ENCODE results near the gene PCSK1N. TPM values are rescaled to one million over a fixed set of nuclear protein-coding genes. Genes with fewer than 3 reads are reported as not detected.

The PCSK1N gene
- total RNA-seq, 4 donors from 2014 or later: 2.9 to 15.2 (median 7.7) TPM

GRCh38 chrX:48785186-48785539 is 50.2 kb downstream of the PCSK1N start:
- TF ChIP-seq POLR2A (IDR thresholded peaks at IDR 0.05; ENCODE audit: low read depth) (no peak), POLR2AphosphoS5 (IDR thresholded peaks at IDR 0.05) (no peak), EP300 (IDR thresholded peaks at IDR 0.05) (no peak)
- TF ChIP-seq, protein P1, sequence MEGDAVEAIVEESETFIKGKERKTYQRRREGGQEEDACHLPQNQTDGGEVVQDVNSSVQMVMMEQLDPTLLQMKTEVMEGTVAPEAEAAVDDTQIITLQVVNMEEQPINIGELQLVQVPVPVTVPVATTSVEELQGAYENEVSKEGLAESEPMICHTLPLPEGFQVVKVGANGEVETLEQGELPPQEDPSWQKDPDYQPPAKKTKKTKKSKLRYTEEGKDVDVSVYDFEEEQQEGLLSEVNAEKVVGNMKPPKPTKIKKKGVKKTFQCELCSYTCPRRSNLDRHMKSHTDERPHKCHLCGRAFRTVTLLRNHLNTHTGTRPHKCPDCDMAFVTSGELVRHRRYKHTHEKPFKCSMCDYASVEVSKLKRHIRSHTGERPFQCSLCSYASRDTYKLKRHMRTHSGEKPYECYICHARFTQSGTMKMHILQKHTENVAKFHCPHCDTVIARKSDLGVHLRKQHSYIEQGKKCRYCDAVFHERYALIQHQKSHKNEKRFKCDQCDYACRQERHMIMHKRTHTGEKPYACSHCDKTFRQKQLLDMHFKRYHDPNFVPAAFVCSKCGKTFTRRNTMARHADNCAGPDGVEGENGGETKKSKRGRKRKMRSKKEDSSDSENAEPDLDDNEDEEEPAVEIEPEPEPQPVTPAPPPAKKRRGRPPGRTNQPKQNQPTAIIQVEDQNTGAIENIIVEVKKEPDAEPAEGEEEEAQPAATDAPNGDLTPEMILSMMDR (IDR thresholded peaks at IDR 0.05): no peak
- WGBS: 88% methylated on average over 1 of the region's 1 CpG

GRCh38 chrX:48784726-48785125 is 50.7 kb downstream of the PCSK1N start:
- intact Hi-C loops (cut with DNase I): no loop called here
- Histone ChIP-seq H3K27me3 (peaks cover 0 to 16% (median 0%) of the 10 kb centered on the region in 4 donors), H3K4me3 (no peak overlapping the region), H3K27ac (replicated peaks in 1 of 4) (no peak overlapping the region), H3K36me3 (no peaks in the 10 kb centered on the region), H3K4me1 (no peaks in the 10 kb centered on the region), H3K9me3 (no peaks in the 10 kb centered on the region)
- no peak for DNase-seq (ENCODE audit: extremely low spot score)
- WGBS: 73% methylated on average over 3 of the region's 3 CpGs
- TF ChIP-seq POLR2AphosphoS5 (IDR thresholded peaks at IDR 0.05) (no peak), POLR2A (IDR thresholded peaks at IDR 0.05; ENCODE audit: low read depth) (no peak), EP300 (IDR thresholded peaks at IDR 0.05) (no peak)
- TF ChIP-seq, protein P1 (IDR thresholded peaks at IDR 0.05): no peak

More at GRCh38 chrX:48785186-48785539, 50.2 kb downstream of the PCSK1N start:
- Histone ChIP-seq H3K27me3 (peaks cover 0 to 16% (median 0%) of the 10 kb centered on the region in 4 donors), H3K27ac (replicated peaks in 1 of 4) (no peak overlapping the region), H3K4me1 (no peaks in the 10 kb centered on the region), H3K9me3 (no peaks in the 10 kb centered on the region), H3K36me3 (no peaks in the 10 kb centered on the region), H3K4me3 (no peak overlapping the region)
- intact Hi-C loops (cut with DNase I): no loop called here
- no peak for DNase-seq (ENCODE audit: extremely low spot score)

DNA sequence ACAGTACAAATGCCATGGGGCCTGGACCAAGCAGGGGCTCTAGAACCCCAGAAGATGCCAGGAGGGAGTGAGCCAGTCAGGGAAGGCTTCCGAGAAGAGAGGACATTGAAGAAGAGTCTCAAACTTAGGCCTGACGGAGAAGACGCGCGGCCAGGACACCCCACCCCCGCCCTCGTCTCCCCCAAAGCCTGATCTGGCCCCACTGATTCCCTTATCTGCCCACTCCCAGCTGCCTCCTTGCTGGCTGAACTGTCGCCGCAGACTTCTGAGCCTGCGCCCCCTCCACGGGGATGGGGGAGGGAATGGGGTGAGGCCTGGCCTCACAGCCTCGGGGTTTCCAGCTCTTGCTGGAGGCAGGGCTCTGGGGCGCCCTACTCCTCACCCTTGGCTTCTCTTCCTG is 52.6 kb downstream of the PCSK1N start:
- Histone ChIP-seq H3K4me1 (no peaks in the 10 kb centered on the region), H3K4me3 (no peak overlapping the region), H3K27me3 (peaks cover 0 to 15% (median 0%) of the 10 kb centered on the region in 4 donors), H3K27ac (replicated peaks in 1 of 4) (no peak overlapping the region), H3K36me3 (no peaks in the 10 kb centered on the region), H3K9me3 (no peaks in the 10 kb centered on the region)
- intact Hi-C loops (cut with DNase I): no loop called here
- no peak for DNase-seq (ENCODE audit: extremely low spot score)
- WGBS: 89% methylated on average over 8 of the region's 13 CpGs
- no peak for TF ChIP-seq POLR2A (IDR thresholded peaks at IDR 0.05; ENCODE audit: low read depth)
- no peak for TF ChIP-seq EP300 (IDR thresholded peaks at IDR 0.05)
- TF ChIP-seq POLR2AphosphoS5 (IDR thresholded peaks at IDR 0.05): no peak

DNA sequence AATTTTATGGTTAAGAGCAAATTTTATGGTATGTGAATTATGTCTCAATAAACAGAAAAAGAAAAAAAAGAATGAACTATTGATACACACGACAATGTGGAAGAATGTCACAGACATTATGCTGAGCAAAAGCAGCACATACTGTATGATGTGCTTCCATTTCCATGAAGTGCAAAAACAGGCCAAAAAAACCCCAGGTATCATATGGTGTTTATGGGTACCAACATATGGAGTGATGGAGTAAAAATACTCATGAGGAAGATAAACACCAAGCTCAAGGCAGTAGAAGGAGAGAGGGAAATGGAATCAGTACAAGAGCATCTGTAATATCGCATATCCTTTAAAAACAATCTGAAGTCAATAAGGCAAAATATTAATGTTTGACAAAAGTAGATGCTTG is 53.2 kb downstream of the PCSK1N start:
- no peaks in the 10 kb centered on the region for H3K9me3 ChIP-seq
- H3K27ac ChIP-seq (replicated peaks in 1 of 4): no peak overlapping the region
- no peak overlapping the region for H3K4me3 ChIP-seq
- H3K36me3 ChIP-seq: no peaks in the 10 kb centered on the region
- H3K4me1 ChIP-seq: no peaks in the 10 kb centered on the region
- intact Hi-C loops (cut with DNase I): no loop called here
- no peak for DNase-seq (ENCODE audit: extremely low spot score)
- WGBS: 63% methylated on average over 2 of the region's 2 CpGs
- peaks cover 0 to 9% (median 0%) of the 10 kb centered on the region in 4 donors for H3K27me3 ChIP-seq
- TF ChIP-seq EP300 (IDR thresholded peaks at IDR 0.05): no peak
- TF ChIP-seq, protein P1 (IDR thresholded peaks at IDR 0.05): no peak
- TF ChIP-seq POLR2AphosphoS5 (IDR thresholded peaks at IDR 0.05): no peak
- no peak for TF ChIP-seq POLR2A (IDR thresholded peaks at IDR 0.05; ENCODE audit: low read depth)

DNA sequence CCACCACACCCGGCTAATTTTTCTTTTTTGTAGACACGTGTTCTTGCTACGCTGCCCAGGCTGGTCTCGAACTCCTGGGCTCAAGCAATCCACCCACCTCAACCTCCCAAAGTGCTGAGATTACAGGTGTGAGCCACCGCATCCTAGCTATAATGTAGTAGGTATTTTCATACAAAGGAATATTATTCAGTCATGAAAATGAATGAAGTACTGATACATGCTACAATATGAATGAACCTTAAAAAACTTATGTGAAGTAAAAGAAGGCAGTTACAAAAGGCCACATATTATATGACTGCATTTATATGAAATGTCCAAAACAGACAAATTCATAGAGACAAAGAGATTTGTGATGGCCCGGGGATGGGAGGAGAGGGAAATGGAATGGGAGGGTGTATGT is 53.7 kb downstream of the PCSK1N start:
- 86% methylated on average over 6 of the region's 6 CpGs for WGBS
- peaks cover 0 to 6% (median 0%) of the 10 kb centered on the region in 4 donors for H3K27me3 ChIP-seq
- H3K4me3 ChIP-seq: no peak overlapping the region
- H3K9me3 ChIP-seq: no peaks in the 10 kb centered on the region
- H3K36me3 ChIP-seq: no peaks in the 10 kb centered on the region
- no peak overlapping the region for H3K27ac ChIP-seq (replicated peaks in 1 of 4)
- H3K4me1 ChIP-seq: no peaks in the 10 kb centered on the region
- no peak for TF ChIP-seq POLR2AphosphoS5 (IDR thresholded peaks at IDR 0.05)
- TF ChIP-seq, protein P1 (IDR thresholded peaks at IDR 0.05): no peak
- TF ChIP-seq EP300 (IDR thresholded peaks at IDR 0.05): no peak
- TF ChIP-seq POLR2A (IDR thresholded peaks at IDR 0.05; ENCODE audit: low read depth): no peak
- no peak for DNase-seq (ENCODE audit: extremely low spot score)
- intact Hi-C loops (cut with DNase I): no loop called here

Other genes starting within 250 kb of the PCSK1N start
- 100 to 1,000 TPM; 123 to 166 (median 152) TPM for gene WDR13, start 238.1 kb downstream of the PCSK1N start, total RNA-seq
- 1 to 10 TPM; 3.2 to 9.9 (median 7.5) TPM for gene WAS, start 151.8 kb downstream of the PCSK1N start, total RNA-seq
- gene SUV39H1, start 138.9 kb downstream of the PCSK1N start, total RNA-seq: 1 to 10 TPM; 2.5 to 4.5 (median 4.3) TPM
- not detected for gene GLOD5, start 73.9 kb downstream of the PCSK1N start, total RNA-seq
- under 1 TPM in 1 of 4 donors, not detected in 3; 0.50 TPM for gene GATA1, start 49.0 kb downstream of the PCSK1N start, total RNA-seq
- 10 to 100 TPM; 26.8 to 64.0 (median 47.7) TPM for gene HDAC6, start 33.5 kb downstream of the PCSK1N start, total RNA-seq
- not detected for gene ERAS, start 9.1 kb downstream of the PCSK1N start, total RNA-seq
- gene TIMM17B, start 62.2 kb upstream of the PCSK1N start, total RNA-seq: 10 to 100 TPM; 36.1 to 59.6 (median 51.1) TPM
- gene PQBP1, start 62.3 kb upstream of the PCSK1N start, total RNA-seq: 10 to 100 TPM; 53.6 to 81.3 (median 72.0) TPM
- 10 to 100 TPM in 2 of 4 donors, 1 to 10 TPM in 2; 7.3 to 13.4 (median 10.0) TPM for gene SLC35A2, start 76.0 kb upstream of the PCSK1N start, total RNA-seq
- gene PIM2, start 83.4 kb upstream of the PCSK1N start, total RNA-seq: 10 to 100 TPM in 1 of 4 donors, 1 to 10 TPM in 3; 3.3 to 11.4 (median 7.3) TPM
- 10 to 100 TPM; 39.9 to 53.9 (median 48.5) TPM for gene OTUD5, start 122.0 kb upstream of the PCSK1N start, total RNA-seq
- gene KCND1, start 136.2 kb upstream of the PCSK1N start, total RNA-seq: 1 to 10 TPM in 3 of 4 donors, under 1 TPM in 1; 0.83 to 1.9 (median 1.1) TPM
- gene GRIPAP1, start 166.7 kb upstream of the PCSK1N start, total RNA-seq: 10 to 100 TPM; 24.7 to 36.4 (median 33.7) TPM
- 100 to 1,000 TPM in 3 of 4 donors, 10 to 100 TPM in 1; 99.9 to 181 (median 150) TPM for gene TFE3, start 207.7 kb upstream of the PCSK1N start, total RNA-seq
- 1 to 10 TPM; 1.2 to 5.1 (median 2.9) TPM for gene CCDC120, start 223.4 kb upstream of the PCSK1N start, total RNA-seq
- gene PRAF2, start 238.4 kb upstream of the PCSK1N start, total RNA-seq: 10 to 100 TPM; 15.9 to 26.6 (median 23.8) TPM
- 10 to 100 TPM; 68.1 to 77.9 (median 72.7) TPM for gene WDR45, start 244.3 kb upstream of the PCSK1N start, total RNA-seq

All from esophagus muscularis mucosa (tissue), 4 donors.